ENCODE data around the gene CYB5B.

CYB5B gene

GRCh38 chr16:69384974-69385373 is 39.4 kb upstream of the CYB5B start:
- TF ChIP-seq, protein P1, sequence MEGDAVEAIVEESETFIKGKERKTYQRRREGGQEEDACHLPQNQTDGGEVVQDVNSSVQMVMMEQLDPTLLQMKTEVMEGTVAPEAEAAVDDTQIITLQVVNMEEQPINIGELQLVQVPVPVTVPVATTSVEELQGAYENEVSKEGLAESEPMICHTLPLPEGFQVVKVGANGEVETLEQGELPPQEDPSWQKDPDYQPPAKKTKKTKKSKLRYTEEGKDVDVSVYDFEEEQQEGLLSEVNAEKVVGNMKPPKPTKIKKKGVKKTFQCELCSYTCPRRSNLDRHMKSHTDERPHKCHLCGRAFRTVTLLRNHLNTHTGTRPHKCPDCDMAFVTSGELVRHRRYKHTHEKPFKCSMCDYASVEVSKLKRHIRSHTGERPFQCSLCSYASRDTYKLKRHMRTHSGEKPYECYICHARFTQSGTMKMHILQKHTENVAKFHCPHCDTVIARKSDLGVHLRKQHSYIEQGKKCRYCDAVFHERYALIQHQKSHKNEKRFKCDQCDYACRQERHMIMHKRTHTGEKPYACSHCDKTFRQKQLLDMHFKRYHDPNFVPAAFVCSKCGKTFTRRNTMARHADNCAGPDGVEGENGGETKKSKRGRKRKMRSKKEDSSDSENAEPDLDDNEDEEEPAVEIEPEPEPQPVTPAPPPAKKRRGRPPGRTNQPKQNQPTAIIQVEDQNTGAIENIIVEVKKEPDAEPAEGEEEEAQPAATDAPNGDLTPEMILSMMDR (IDR thresholded peaks at IDR 0.05; ENCODE audit: borderline replicate concordance, insufficient read depth, low read depth, low read length), result no peak
- H3K4me3 ChIP-seq (ENCODE audit: low read depth, low read length), result peak overlapping the region; percentile 58

DNA sequence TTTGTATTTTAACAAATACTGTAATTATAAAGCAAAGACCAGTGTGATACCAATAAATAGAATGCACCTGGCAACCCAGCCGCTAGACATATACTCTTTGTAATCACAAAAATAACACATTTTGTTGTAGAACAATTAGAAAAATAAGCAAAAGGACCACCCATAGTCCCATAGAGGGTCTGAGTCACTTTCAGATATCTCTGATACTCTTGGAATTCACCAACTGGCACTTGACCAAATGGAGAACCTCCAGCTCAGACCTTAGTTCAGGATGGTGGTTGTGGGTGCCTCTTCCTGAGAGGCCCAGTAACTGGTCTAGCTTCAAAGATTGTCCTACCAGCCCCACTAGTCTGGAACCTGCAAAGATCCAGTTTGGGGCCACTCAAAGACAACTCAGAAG is 37.8 kb upstream of the CYB5B start:
- no peak overlapping the region for H3K4me3 ChIP-seq (ENCODE audit: low read depth, low read length)
- TF ChIP-seq, protein P1 (IDR thresholded peaks at IDR 0.05; ENCODE audit: borderline replicate concordance, insufficient read depth, low read depth, low read length), result no peak

DNA sequence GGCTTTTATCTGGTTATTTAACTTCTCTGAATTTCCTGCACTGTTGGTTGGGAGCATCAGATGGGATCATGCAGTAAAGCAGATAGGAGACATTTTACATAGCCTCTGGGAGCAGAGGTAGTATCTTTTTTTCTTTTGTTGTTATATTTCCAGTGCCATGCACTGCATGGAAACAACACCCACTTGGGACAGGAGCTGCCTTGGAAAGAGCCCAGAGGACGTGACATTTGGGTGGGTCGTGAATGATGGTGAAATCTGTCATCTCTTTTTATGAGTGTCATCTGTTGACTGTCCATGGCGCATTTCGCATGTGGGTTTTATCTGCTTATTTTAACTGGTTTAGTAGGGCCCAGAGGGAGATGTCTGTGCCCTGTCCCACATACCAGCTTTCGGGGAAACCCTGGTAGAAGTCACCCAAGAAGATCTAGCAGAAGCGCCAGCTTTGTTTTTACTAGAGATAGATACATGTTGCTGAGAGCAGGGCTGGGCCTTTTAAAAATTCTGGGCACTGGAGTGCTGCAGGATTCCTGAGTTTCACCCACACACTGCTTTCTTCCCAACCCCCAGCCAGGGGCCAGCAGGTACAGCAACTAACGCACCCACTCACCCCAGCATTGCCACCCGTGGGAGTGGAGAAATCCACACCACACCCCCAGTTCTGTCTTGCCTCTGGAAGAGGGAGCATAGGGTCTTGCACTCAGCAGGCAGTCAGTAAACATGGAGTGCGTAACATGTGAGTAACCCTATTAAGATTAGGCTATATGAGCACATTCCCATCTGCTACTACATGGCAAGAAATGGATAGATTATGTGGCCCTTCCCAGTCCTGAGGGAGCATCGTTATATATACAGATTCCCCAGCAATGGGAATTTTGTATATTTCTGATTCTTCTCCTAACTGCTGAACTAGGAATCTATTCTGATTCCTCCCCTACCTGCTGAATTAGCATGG is 30.2 kb upstream of the CYB5B start:
- TF ChIP-seq, protein P1 (IDR thresholded peaks at IDR 0.05; ENCODE audit: borderline replicate concordance, insufficient read depth, low read depth, low read length), result no peak
- H3K4me3 ChIP-seq (ENCODE audit: low read depth, low read length), result no peak overlapping the region

DNA sequence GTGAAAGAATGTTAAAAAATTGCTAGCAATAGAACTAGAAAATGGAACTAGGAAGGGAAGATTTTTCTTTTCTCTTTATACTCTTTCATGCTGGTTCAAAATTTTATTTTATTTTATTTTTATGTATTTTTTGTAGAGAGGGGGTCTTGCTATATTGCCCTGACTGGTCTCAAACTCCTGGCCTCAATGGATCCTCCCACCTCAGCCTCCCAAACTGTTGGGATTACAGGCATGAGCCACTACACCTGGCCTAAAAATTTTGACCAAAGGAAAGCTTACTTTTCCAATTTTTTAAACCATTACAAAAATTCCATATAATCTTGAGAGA is 28.6 kb upstream of the CYB5B start:
- no peak overlapping the region for H3K4me3 ChIP-seq (ENCODE audit: low read depth, low read length)
- TF ChIP-seq, protein P1 (IDR thresholded peaks at IDR 0.05; ENCODE audit: borderline replicate concordance, insufficient read depth, low read depth, low read length), result no peak

GRCh38 chr16:69396187-69397061 is 28.0 kb upstream of the CYB5B start:
- TF ChIP-seq, protein P1 (IDR thresholded peaks at IDR 0.05; ENCODE audit: borderline replicate concordance, insufficient read depth, low read depth, low read length), result peak; percentile 31; the same call in 1 of the 2 replicates
- H3K4me3 ChIP-seq (ENCODE audit: low read depth, low read length), result no peak overlapping the region

GRCh38 chr16:69397821-69398521 is 26.4 kb upstream of the CYB5B start:
- no peak overlapping the region for H3K4me3 ChIP-seq (ENCODE audit: low read depth, low read length)
- TF ChIP-seq, protein P1 (IDR thresholded peaks at IDR 0.05; ENCODE audit: borderline replicate concordance, insufficient read depth, low read depth, low read length), result peak; percentile 44; the same call in 1 of the 2 replicates
